Ecto neural progenitor cell (in vitro differentiated cells): ENCODE results near the gene SLC22A15.

Experiments used
- DNase-seq: peaks from one replicate; pipeline ENCODE4 v3.0.0-alpha.2; 2018; ENCODE audit warnings: low spot score

SLC22A15 gene

GRCh38 chr1:116099919-116100318 lies 123.6 kb downstream of the SLC22A15 start:
- DNase-seq: no peak

- no peak for DNase-seq
Observed at GRCh38 chr1:116104667-116105066, 128.4 kb downstream of the SLC22A15 start.

- DNase-seq: no peak
Observed at GRCh38 chr1:116105996-116106395, 129.7 kb downstream of the SLC22A15 start.

- no peak for DNase-seq
Observed at GRCh38 chr1:116106646-116107045, 130.3 kb downstream of the SLC22A15 start.

- DNase-seq: no peak
Observed at GRCh38 chr1:116107371-116107770, 131.1 kb downstream of the SLC22A15 start.

- DNase-seq: no peak
Observed at GRCh38 chr1:116110567-116111523, 134.5 kb downstream of the SLC22A15 start, which contains the start of gene MAB21L3. Gene MAB21L3, plus strand, starts transcription at chr1:116111399. Its CDS starts 1,217 bp downstream, at chr1:116112616.

GRCh38 chr1:116111524-116112021 lies 135.3 kb downstream of the SLC22A15 start:
- DNase-seq: no peak

- no peak for DNase-seq
Observed at GRCh38 chr1:116112388-116113140, 136.3 kb downstream of the SLC22A15 start.

- no peak for DNase-seq
Observed at GRCh38 chr1:116113615-116114014, 137.3 kb downstream of the SLC22A15 start.

- DNase-seq: no peak
Observed at GRCh38 chr1:116115476-116116439, 139.4 kb downstream of the SLC22A15 start.

GRCh38 chr1:116118471-116118870 lies 142.2 kb downstream of the SLC22A15 start:
- no peak for DNase-seq
